Smooth muscle cell (in vitro differentiated cells): ENCODE measurements around the gene AFAP1L1. TPM values are rescaled to one million over a fixed set of nuclear protein-coding genes. Genes with fewer than 3 reads are reported as not detected.

ENCODE experiments used
- DNase-seq: peaks from one replicate; lab custom pipeline; 2025; ENCODE audit not compliant: unreplicated experiment; lab: John Stamatoyannopoulos, UW
- H2AFZ ChIP-seq: fragments of 200-600 bp; sonication (generic); 2 replicates; pipeline ENCODE4 v1.6.0; 2016; ENCODE audit warnings: antibody characterized with exemption, low read depth, mild to moderate bottlenecking
- H3F3A ChIP-seq: fragments of 200-600 bp; sonication (generic); 2 replicates; pipeline ENCODE4 v1.6.0; 2017; ENCODE audit warnings: antibody characterized with exemption, low read depth
- H3K27ac ChIP-seq: fragments of 200-600 bp; sonication (generic); 2 replicates; pipeline ENCODE4 v1.5.1; 2016; ENCODE audit warnings: low read depth, mild to moderate bottlenecking
- H3K27me3 ChIP-seq: fragments of 200-600 bp; sonication (generic); 2 replicates; pipeline ENCODE4 v1.6.1; 2016; ENCODE audit warnings: low read depth, mild to moderate bottlenecking
- H3K36me3 ChIP-seq: fragments of 200-600 bp; sonication (generic); 2 replicates; pipeline ENCODE4 v1.5.1; 2016; ENCODE audit warnings: low read depth
- H3K4me1 ChIP-seq: fragments of 200-600 bp; sonication (generic); 2 replicates; pipeline ENCODE4 v1.5.1; 2016; ENCODE audit warnings: low read depth
- H3K4me2 ChIP-seq: fragments of 200-600 bp; sonication (generic); 2 replicates; pipeline ENCODE4 v1.6.0; 2016; ENCODE audit warnings: mild to moderate bottlenecking
- H3K4me3 ChIP-seq: fragments of 200-600 bp; sonication (generic); 2 replicates; pipeline ENCODE4 v1.5.1; 2016; ENCODE audit warnings: mild to moderate bottlenecking
- H3K79me2 ChIP-seq: fragments of 200-600 bp; sonication (generic); 2 replicates; pipeline ENCODE4 v1.6.0; 2016; ENCODE audit warnings: low read depth, mild to moderate bottlenecking
- H3K9ac ChIP-seq: fragments of 200-600 bp; sonication (generic); 2 replicates; pipeline ENCODE4 v1.6.0; 2016; ENCODE audit warnings: low read depth
- H3K9me3 ChIP-seq: fragments of 200-600 bp; sonication (generic); replicated peaks from 2 replicates; pipeline ENCODE4 v1.5.1; 2016; ENCODE audit warnings: low read depth
- H4K20me1 ChIP-seq: fragments of 200-600 bp; sonication (generic); 2 replicates; pipeline ENCODE4 v1.6.0; 2016; ENCODE audit warnings: low read depth
- WGBS: methylation state at CpG from one replicate; pipeline ENCODE4 v1.1.7; 2016; ENCODE audit warnings: low lambda C conversion rate; 5-methylcytosine and 5-hydroxymethylcytosine counted together
- polyA plus RNA-seq: library from polyadenylated mRNA; unstranded; fragments of >200 nt; fragmentation: Nextera tagmentation; extraction: Ambion mirVana; gene quantifications from 2 replicates; pipeline ENCODE4 v1.2.1, GENCODE V29; 2016
- total RNA-seq: library from RNA; depleted of rRNA; stranded (reverse); fragments of >200 nt; gene quantifications from 2 replicates; pipeline ENCODE4 v1.2.3, GENCODE V29; 2014
- TF ChIP-seq, protein P1 (sequence below): fragments of 200-600 bp; sonication (generic); IDR thresholded peaks from 2 replicates; pipeline ENCODE4 v1.5.1; 2017; ENCODE audit warnings: borderline replicate concordance, mild to moderate bottlenecking, antibody characterized with exemption; ENCODE audit not compliant: insufficient read depth, poor library complexity, severe bottlenecking

Gene AFAP1L1
- total and polyA plus RNA-seq, 2 experiments from 2014 or later, result 0.59 to 2.3 TPM

DNA sequence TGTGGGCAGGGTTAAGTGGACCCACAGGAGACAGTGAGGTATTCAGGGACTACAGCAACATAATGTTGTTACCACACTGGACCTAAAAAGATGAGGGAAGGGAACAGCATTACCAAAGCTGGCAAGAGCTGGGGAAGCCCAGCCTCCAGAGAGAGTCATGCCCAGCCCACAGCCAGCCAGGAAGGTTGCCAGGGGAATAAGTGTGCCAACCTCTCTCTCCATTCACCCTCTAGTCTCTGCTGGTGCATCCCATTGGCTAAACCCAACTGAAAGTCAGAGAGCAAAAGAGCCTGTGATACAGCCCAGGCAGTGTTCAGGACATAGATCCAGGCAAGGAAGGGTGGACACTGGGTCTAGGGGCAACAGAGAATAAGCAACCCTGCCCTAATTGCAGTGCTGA lies 35.8 kb upstream of the AFAP1L1 start:
- H3K36me3 ChIP-seq, result no peaks in the 10 kb centered on the region

DNA sequence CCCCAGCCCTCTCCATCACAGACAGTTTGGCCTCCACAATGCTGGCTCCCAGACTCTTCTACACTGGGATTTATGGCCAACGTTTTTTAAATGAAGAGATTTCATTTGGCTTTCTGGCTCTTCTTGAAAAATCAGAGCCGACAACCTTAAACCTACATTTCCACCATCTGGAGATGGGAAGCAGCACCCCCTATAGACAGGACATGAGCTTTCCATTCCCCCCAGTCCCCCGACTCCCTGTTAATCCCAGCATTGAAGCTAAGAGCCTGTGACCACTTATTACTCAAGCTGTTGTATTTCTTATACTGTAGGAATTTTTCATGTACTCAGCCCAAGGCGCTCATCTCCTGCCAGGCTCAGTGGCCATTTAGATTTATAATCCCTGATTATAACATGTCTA lies 34.0 kb upstream of the AFAP1L1 start:
- no peaks in the 10 kb centered on the region for H3K36me3 ChIP-seq
- H2AFZ ChIP-seq, result no peak overlapping the region
- DNase-seq, result no peak
- H3F3A ChIP-seq, result no peaks in the 10 kb centered on the region
- no peak overlapping the region for H3K4me3 ChIP-seq
- WGBS, result 51% methylated on average over 4 of the region's 4 CpGs
- H3K4me2 ChIP-seq, result no peak overlapping the region
- no peak overlapping the region for H3K27ac ChIP-seq
- no peaks in the 10 kb centered on the region for H3K4me1 ChIP-seq
- H3K9ac ChIP-seq, result no peak overlapping the region
- no peaks in the 10 kb centered on the region for H3K79me2 ChIP-seq
- peaks cover 75% of the 10 kb centered on the region for H3K27me3 ChIP-seq
- H3K9me3 ChIP-seq, result no peaks in the 10 kb centered on the region
- H4K20me1 ChIP-seq, result no peaks in the 10 kb centered on the region
- TF ChIP-seq, protein P1, sequence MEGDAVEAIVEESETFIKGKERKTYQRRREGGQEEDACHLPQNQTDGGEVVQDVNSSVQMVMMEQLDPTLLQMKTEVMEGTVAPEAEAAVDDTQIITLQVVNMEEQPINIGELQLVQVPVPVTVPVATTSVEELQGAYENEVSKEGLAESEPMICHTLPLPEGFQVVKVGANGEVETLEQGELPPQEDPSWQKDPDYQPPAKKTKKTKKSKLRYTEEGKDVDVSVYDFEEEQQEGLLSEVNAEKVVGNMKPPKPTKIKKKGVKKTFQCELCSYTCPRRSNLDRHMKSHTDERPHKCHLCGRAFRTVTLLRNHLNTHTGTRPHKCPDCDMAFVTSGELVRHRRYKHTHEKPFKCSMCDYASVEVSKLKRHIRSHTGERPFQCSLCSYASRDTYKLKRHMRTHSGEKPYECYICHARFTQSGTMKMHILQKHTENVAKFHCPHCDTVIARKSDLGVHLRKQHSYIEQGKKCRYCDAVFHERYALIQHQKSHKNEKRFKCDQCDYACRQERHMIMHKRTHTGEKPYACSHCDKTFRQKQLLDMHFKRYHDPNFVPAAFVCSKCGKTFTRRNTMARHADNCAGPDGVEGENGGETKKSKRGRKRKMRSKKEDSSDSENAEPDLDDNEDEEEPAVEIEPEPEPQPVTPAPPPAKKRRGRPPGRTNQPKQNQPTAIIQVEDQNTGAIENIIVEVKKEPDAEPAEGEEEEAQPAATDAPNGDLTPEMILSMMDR, result no peak

More for the DNA sequence above, 35.8 kb upstream of the AFAP1L1 start:
- Histone ChIP-seq H3K9me3 (no peaks in the 10 kb centered on the region), H3F3A (no peaks in the 10 kb centered on the region), H2AFZ (no peak overlapping the region), H3K4me3 (no peak overlapping the region), H3K4me2 (no peak overlapping the region), H4K20me1 (no peaks in the 10 kb centered on the region), H3K27me3 (peaks cover 81% of the 10 kb centered on the region), H3K27ac (no peak overlapping the region), H3K4me1 (no peaks in the 10 kb centered on the region), H3K9ac (no peak overlapping the region), H3K79me2 (no peaks in the 10 kb centered on the region)
- no peak for DNase-seq
- TF ChIP-seq, protein P1, result no peak

DNA sequence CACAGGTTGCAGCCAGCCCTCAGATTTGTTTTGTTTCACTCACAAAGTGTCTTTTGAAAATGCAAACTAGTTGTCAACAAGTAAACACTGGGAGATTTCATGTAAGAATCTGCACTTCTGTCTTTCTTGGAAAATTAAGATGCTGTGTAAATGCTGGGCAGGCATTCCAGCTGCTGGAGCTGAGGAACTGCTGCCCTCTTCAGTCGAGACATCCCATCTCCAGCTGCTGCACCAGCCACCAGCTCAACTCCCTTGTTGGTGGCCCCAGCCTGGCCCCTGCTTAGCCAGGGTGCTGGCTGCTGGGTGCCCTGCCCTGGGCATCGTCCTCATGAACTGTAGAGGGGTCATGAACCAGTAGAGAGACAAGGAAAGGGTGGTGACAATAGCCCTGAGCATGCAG lies 33.1 kb upstream of the AFAP1L1 start:
- TF ChIP-seq, protein P1, result no peak
- Histone ChIP-seq H3K27ac (no peak overlapping the region), H3K36me3 (no peaks in the 10 kb centered on the region), H3K9me3 (no peaks in the 10 kb centered on the region), H3F3A (no peaks in the 10 kb centered on the region), H3K9ac (no peak overlapping the region), H3K4me1 (no peaks in the 10 kb centered on the region), H3K27me3 (peaks cover 75% of the 10 kb centered on the region), H3K79me2 (no peaks in the 10 kb centered on the region), H3K4me3 (no peak overlapping the region), H2AFZ (no peak overlapping the region), H4K20me1 (no peaks in the 10 kb centered on the region), H3K4me2 (no peak overlapping the region)
- 40% methylated on average over 2 of the region's 2 CpGs for WGBS
- no peak for DNase-seq

DNA sequence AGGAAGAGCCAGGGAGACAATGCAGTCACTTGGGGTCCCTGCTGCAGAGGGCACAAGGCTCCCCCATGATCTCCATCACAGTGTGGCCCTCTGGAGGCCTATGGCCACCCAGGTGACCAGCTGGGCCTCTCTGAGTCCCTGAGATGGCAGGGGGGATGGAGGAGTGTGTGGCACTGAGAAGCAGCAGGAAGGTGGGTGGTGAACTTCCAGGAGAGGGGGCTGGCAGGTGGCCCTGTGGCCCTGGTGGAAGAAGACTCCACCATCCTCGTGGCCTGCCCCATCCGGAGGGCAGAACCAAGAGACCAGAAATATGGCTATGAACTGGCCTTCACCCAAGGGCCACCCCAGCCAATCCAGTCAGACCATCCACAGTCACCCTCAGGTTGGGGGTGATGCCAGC lies 31.7 kb upstream of the AFAP1L1 start:
- Histone ChIP-seq H3K9ac (no peak overlapping the region), H4K20me1 (no peaks in the 10 kb centered on the region), H2AFZ (no peak overlapping the region), H3K36me3 (no peaks in the 10 kb centered on the region), H3K27me3 (peaks cover 71% of the 10 kb centered on the region), H3K79me2 (no peaks in the 10 kb centered on the region), H3K4me2 (no peak overlapping the region), H3K9me3 (no peaks in the 10 kb centered on the region), H3F3A (no peaks in the 10 kb centered on the region), H3K27ac (no peak overlapping the region), H3K4me3 (no peak overlapping the region), H3K4me1 (no peaks in the 10 kb centered on the region)
- WGBS, result 100% methylated on average over 2 of the region's 2 CpGs
- no peak for DNase-seq
- TF ChIP-seq, protein P1, result no peak
